GM19193 (cell line): ENCODE results near the gene P4HTM.

Experiments used
- POLR2A ChIP-seq: IDR thresholded peaks from 4 replicates; pipeline ENCODE4 v1.6.1; 2011; ENCODE audit not compliant: insufficient read depth, insufficient read length; ENCODE audit errors: extremely low read depth

P4HTM gene

GRCh38 chr3:48979451-48979850, 10.6 kb upstream of the P4HTM start:
- TF ChIP-seq POLR2A: no peak

GRCh38 chr3:48980295-48980694, 9.7 kb upstream of the P4HTM start:
- TF ChIP-seq POLR2A: no peak

- no peak for TF ChIP-seq POLR2A
These were observed 8.0 kb upstream of the P4HTM start for GRCh38 chr3:48982016-48982415.

GRCh38 chr3:48982686-48983085, 7.4 kb upstream of the P4HTM start:
- no peak for TF ChIP-seq POLR2A

GRCh38 chr3:48983096-48983495, 6.9 kb upstream of the P4HTM start:
- no peak for TF ChIP-seq POLR2A

- TF ChIP-seq POLR2A: no peak
These were observed 5.4 kb upstream of the P4HTM start for GRCh38 chr3:48984663-48985062.

GRCh38 chr3:48985831-48986376, 4.1 kb upstream of the P4HTM start:
- no peak for TF ChIP-seq POLR2A

- TF ChIP-seq POLR2A: no peak
These were observed 780 bp upstream of the P4HTM start for GRCh38 chr3:48989126-48989795.

- no peak for TF ChIP-seq POLR2A
These were observed 812 bp downstream of the P4HTM start for GRCh38 chr3:48990636-48991469.

- no peak for TF ChIP-seq POLR2A
These were observed 2.0 kb downstream of the P4HTM start for GRCh38 chr3:48991851-48992545.

GRCh38 chr3:48993834-48994233, 3.8 kb downstream of the P4HTM start:
- TF ChIP-seq POLR2A: no peak

GRCh38 chr3:48996640-48997039, 6.6 kb downstream of the P4HTM start:
- TF ChIP-seq POLR2A: no peak

GRCh38 chr3:48997102-48997635, 7.1 kb downstream of the P4HTM start:
- TF ChIP-seq POLR2A: no peak

- TF ChIP-seq POLR2A: no peak
These were observed 7.9 kb downstream of the P4HTM start for GRCh38 chr3:48997714-48998637.
